Panc1 (cell line): ENCODE data around the gene AKR1B15. TPM values are rescaled to one million over a fixed set of nuclear protein-coding genes. Genes with fewer than 3 reads are reported as not detected.

Experiments used
- ATAC-seq: fragments of 200-7000 bp; cut with Tn5 transposase; 2 replicates; pipeline ENCODE4 v1.9.1; 2020; ENCODE audit warnings: mild to moderate bottlenecking, moderate library complexity
- BruUV-seq: library from RNA; stranded (reverse); fragments of 400-500 nt; replicated peaks from 2 replicates; lab custom pipeline; 2021; lab: Mats Ljungman, UMichigan
- CTCF ChIA-PET: fragments of 300-600 bp; sonication (Branson Sonifier 250); formaldehyde crosslinking; loops from one replicate; lab custom pipeline; 2022; ENCODE audit warnings: antibody characterized with exemption; lab: Charles Lee
- POLR2A ChIA-PET: fragments of 300-600 bp; sonication (Branson Sonifier 250); formaldehyde crosslinking; loops from one replicate; lab custom pipeline; 2022; ENCODE audit warnings: antibody characterized with exemption; lab: Charles Lee
- DNase-seq: peaks from one replicate; pipeline ENCODE4 v3.0.0-alpha.2; 2010; ENCODE audit warnings: low read depth, low spot score
- H3K27ac ChIP-seq: 2 replicates; pipeline ENCODE4 v1.5.1; 2011; ENCODE audit warnings: mild to moderate bottlenecking, low read length, inconsistent platforms
- H3K27me3 ChIP-seq: fragments of 200-500 bp; sonication (Bioruptor generic); 2 replicates; pipeline ENCODE4 v1.6.0; 2014; ENCODE audit warnings: low read length, inconsistent platforms; ENCODE audit not compliant: control insufficient read depth, insufficient read depth
- H3K36me3 ChIP-seq: fragments of 200-500 bp; sonication (Bioruptor generic); 2 replicates; pipeline ENCODE4 v1.5.1; 2014; ENCODE audit warnings: inconsistent platforms, mild to moderate bottlenecking, low read length, moderate library complexity; ENCODE audit not compliant: control insufficient read depth, insufficient read depth
- H3K4me1 ChIP-seq: 2 replicates; pipeline ENCODE4 v1.5.1; 2011; ENCODE audit warnings: inconsistent platforms, mild to moderate bottlenecking, low read length, moderate library complexity; ENCODE audit not compliant: control insufficient read depth, insufficient read depth
- H3K4me3 ChIP-seq, 2 experiments: 2 replicates each; pipeline ENCODE4 v1.5.1; 2011 to 2012; ENCODE audit warnings: low read depth in 2 of 2, low read length in 2 of 2, mild to moderate bottlenecking in 2 of 2, inconsistent platforms in 1 of 2, moderate library complexity in 1 of 2
- H3K9me3 ChIP-seq: fragments of 200-500 bp; sonication (Bioruptor generic); 2 replicates; pipeline ENCODE4 v1.5.1; 2014; ENCODE audit warnings: low read depth, mild to moderate bottlenecking, inconsistent platforms, low read length, moderate library complexity; ENCODE audit not compliant: control insufficient read depth, insufficient read depth
- CTCF ChIP-seq: fragments of 450-650 bp; IDR thresholded peaks from 2 replicates; pipeline ENCODE4 v1.5.1; 2017; ENCODE audit warnings: mild to moderate bottlenecking
- POLR2AphosphoS5 ChIP-seq: IDR thresholded peaks from 2 replicates; pipeline ENCODE4 v1.6.1; 2012; ENCODE audit warnings: mild to moderate bottlenecking, low read depth, low read length, moderate library complexity
- REST ChIP-seq, 2 experiments: IDR thresholded peaks; 2 replicates each; pipeline ENCODE4 v1.6.1; 2011 to 2012; ENCODE audit warnings: low read depth in 2 of 2, control low read depth in 1 of 2, low read length in 1 of 2, mild to moderate bottlenecking in 1 of 2, moderate library complexity in 1 of 2; ENCODE audit not compliant: insufficient read depth in 1 of 2
- SIN3A ChIP-seq: IDR thresholded peaks from 2 replicates; pipeline ENCODE4 v1.6.1; 2012; ENCODE audit warnings: low read depth, mild to moderate bottlenecking, low read length, moderate library complexity, borderline replicate concordance; ENCODE audit not compliant: insufficient read depth
- TCF7L2 ChIP-seq: IDR thresholded peaks from 2 replicates; pipeline ENCODE4 v1.6.1; 2011; ENCODE audit warnings: mild to moderate bottlenecking, low read depth, low read length, inconsistent platforms
- in situ Hi-C: cut with HindIII; loops from 2 replicates; pipeline ENCODE4 v1.10.0; 2016; ENCODE audit warnings: low sequenced_read_pairs, low pct_unique_long_range_greater_than_20kb
- intact Hi-C: fragments of 100-400 bp; cut with micrococcal nuclease; formaldehyde crosslinking; loops from one replicate; pipeline ENCODE4 v1.10.0; 2022; ENCODE audit not compliant: unreplicated experiment
- total RNA-seq: library from RNA; stranded (reverse); gene quantifications from one replicate; pipeline ENCODE4 v1.2.1, GENCODE V29; 2021; ENCODE audit not compliant: unreplicated experiment

The AKR1B15 gene
- total RNA-seq, 1 experiment from 2014 or later = not detected

- no peak for DNase-seq
- CTCF ChIA-PET = no interaction called here
- Histone ChIP-seq H3K4me1 (no peaks in the 10 kb centered on the region), H3K36me3 (no peaks in the 10 kb centered on the region), H3K27ac (no peak overlapping the region), H3K4me3 (no peak overlapping the region), H3K27me3 (no peaks in the 10 kb centered on the region), H3K9me3 (no peaks in the 10 kb centered on the region)
- BruUV-seq = no TSS peak
- TF ChIP-seq TCF7L2 = no peak
- TF ChIP-seq SIN3A = no peak
- TF ChIP-seq POLR2AphosphoS5 = no peak
- no peak for TF ChIP-seq REST (IDR thresholded peaks at IDR 0.05; ENCODE audit: insufficient read depth in 1 of 2, low read depth in 2 of 2, low read length in 1 of 2)
- no peak for TF ChIP-seq CTCF
- POLR2A ChIA-PET = no interaction called here
- no peak for ATAC-seq
- in situ Hi-C loops (no loop called here), intact Hi-C loops (no loop called here)
These were observed 23.0 kb downstream of the AKR1B15 start for GRCh38 chr7:134571746-134572461.

GRCh38 chr7:134574322-134574721, 25.4 kb downstream of the AKR1B15 start:
- CTCF ChIA-PET = no interaction called here
- Histone ChIP-seq H3K4me1 (no peaks in the 10 kb centered on the region), H3K27me3 (no peaks in the 10 kb centered on the region), H3K36me3 (no peaks in the 10 kb centered on the region), H3K9me3 (no peaks in the 10 kb centered on the region), H3K27ac (no peak overlapping the region), H3K4me3 (no peak overlapping the region)
- intact Hi-C loops = no loop called here
- in situ Hi-C loops = no loop called here
- no TSS peak for BruUV-seq
- DNase-seq = no peak
- POLR2A ChIA-PET = no interaction called here
- no peak for TF ChIP-seq CTCF
- ATAC-seq = no peak
